ENCODE measurements around the gene CIC.

CIC gene

DNA sequence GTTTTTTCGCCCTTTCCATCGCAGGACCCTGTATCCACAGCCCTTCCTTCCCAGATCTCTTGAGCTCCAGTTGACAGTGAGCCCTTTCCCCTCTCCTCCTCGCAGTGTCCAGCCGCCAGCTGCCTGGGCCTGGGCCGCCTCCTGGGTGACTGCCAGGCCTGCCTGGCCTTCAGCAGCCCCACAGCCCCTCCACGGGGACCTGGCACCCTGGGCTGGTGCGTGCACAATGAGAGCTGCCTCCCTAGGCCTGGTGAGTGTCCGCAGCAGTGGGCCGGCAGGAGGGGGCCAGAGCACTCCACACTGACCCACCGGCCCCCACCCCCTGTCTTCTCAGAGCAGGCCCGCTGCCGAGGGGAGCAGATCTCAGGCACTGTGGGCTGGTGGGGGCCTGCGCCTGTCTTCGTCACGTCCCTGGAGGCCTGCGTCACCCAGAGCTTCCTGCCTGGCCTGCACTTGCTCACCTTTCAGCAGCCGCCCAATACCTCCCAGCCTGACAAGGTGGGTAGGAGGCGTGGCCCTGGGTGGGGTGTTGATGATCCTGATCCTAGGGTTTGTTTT lies 75.4 kb downstream of the CIC start:
- H3K4me3 ChIP-seq (ENCODE audit: low read depth, low read length): no peak overlapping the region
- TF ChIP-seq, protein P1, sequence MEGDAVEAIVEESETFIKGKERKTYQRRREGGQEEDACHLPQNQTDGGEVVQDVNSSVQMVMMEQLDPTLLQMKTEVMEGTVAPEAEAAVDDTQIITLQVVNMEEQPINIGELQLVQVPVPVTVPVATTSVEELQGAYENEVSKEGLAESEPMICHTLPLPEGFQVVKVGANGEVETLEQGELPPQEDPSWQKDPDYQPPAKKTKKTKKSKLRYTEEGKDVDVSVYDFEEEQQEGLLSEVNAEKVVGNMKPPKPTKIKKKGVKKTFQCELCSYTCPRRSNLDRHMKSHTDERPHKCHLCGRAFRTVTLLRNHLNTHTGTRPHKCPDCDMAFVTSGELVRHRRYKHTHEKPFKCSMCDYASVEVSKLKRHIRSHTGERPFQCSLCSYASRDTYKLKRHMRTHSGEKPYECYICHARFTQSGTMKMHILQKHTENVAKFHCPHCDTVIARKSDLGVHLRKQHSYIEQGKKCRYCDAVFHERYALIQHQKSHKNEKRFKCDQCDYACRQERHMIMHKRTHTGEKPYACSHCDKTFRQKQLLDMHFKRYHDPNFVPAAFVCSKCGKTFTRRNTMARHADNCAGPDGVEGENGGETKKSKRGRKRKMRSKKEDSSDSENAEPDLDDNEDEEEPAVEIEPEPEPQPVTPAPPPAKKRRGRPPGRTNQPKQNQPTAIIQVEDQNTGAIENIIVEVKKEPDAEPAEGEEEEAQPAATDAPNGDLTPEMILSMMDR (IDR thresholded peaks at IDR 0.05; ENCODE audit: borderline replicate concordance, insufficient read depth, low read depth, low read length): no peak

Measured in GM12875 (cell line).